Middle frontal gyrus (tissue), 1 donor: Measurements from ENCODE around the gene ZNF503.

Source experiments
- DNase-seq: peaks from one replicate; pipeline ENCODE4 v3.0.0-alpha.2; 2015; ENCODE audit warnings: low spot score; ENCODE audit errors: extremely low spot score

The ZNF503 gene

GRCh38 chr10:75431180-75432111 lies 29.9 kb upstream of the ZNF503 start, which contains the start of gene LRMDA:
LRMDA (plus strand) TSS chr10:75431624.
- DNase-seq, result no peak

DNA sequence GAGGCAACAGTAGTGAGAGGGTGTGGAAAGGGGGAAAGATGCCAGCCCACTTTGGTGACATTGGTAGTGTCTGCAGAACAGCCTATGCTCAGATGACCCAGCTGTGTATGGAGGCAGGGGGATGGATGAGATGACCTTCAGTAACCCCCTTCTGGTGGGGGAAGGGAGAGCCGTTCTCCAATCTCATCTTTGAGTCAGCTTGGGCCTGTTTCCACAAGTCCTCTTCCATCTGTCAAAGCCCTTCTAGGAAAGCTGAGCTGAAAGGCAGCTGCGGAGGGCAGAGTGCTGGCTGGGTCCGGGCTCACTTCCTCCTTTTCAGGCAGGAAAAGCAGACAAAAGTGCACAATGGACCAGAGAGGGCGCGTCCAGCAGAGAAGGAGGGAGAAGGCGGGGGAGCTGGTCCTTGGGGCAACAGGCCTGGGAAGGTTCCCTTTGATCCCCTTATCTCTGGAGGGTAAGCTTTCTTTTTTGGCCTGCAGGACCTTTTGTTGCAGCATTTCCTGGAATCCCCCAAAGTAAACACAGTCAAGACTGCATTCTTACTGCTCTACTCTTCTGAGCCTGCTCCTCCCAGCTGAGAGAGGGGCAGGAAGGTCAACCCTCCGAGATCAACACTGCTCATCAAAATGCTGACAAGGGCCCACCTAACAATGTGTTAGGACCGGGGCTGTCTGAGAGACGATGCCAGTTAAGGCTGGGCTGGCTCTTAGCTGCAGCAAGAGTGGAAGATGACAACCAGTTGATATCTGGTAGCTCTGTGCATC lies 28.6 kb upstream of the ZNF503 start:
- no peak for DNase-seq

DNA sequence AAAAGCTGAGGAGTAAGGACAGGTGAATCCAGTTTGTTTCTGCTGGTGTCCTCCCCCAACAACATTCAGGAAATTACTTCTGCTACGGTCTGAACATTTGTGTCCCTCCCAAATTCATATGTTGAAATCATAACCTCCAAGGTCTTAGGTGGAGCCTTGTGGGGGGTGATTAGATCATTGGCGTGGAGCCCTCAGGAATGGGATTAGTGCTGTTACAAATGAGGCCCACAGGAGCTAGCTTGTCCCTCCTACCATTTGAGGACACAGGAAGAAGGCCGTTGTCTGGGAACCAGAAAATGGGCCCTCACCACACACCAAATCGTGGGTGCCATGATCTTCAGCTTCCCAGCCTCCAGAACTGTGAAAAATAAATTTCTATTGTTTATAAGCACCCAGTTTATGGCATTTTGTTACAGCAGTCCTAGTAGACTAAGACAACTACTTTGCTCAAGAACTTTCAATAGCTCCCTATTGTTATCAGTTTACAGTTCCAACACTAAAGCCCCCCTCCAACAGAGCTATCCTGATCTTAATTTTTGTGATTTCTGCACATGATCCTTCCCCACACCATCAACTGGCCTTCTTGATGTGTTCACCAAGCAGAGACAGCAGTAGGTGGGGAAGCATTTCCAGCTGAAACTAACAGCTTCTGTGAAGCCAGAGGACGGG lies 27.7 kb upstream of the ZNF503 start:
- DNase-seq, result no peak

DNA sequence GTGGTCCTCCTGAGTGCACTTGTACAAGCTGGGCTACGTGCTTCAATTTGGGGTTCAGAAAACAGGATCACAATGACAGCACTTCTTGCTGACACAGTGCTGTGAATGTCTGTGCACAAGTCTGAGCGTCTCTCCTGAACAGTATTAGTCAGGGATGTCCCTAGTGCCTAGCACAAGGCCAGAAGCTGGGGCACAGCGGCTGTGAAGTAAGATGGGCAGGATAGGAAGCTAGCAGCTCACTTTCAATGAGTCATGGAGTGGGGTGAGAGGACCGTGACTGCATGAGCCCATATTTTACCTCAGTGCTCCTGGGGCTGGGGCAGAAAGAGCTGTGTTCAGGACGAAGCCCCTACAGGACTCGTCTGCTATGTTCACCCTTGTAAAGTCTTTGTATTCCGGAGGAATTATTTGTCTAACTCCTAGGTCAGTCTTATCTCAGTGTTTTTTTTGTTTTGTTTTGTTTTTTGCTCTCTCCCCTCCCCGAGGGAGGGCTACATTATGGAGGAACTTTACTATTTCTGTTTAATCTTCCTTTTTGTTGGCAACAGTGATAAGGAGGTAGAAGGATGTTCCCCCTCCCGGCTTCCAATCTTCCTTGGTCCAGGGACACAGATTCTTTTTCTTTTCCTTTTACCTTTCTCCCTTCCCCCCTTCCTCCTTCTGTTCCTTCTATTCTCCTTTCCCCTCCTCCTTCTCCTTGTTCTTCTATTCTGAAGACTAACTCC lies 27.0 kb upstream of the ZNF503 start:
- DNase-seq, result no peak

- no peak for DNase-seq
Measured at GRCh38 chr10:75427951-75428350, 26.4 kb upstream of the ZNF503 start.

GRCh38 chr10:75426880-75427279 lies 25.3 kb upstream of the ZNF503 start:
- DNase-seq, result no peak

GRCh38 chr10:75425291-75426079 lies 23.9 kb upstream of the ZNF503 start:
- no peak for DNase-seq

- DNase-seq, result no peak
Measured at GRCh38 chr10:75424571-75424970, 23.0 kb upstream of the ZNF503 start.

DNA sequence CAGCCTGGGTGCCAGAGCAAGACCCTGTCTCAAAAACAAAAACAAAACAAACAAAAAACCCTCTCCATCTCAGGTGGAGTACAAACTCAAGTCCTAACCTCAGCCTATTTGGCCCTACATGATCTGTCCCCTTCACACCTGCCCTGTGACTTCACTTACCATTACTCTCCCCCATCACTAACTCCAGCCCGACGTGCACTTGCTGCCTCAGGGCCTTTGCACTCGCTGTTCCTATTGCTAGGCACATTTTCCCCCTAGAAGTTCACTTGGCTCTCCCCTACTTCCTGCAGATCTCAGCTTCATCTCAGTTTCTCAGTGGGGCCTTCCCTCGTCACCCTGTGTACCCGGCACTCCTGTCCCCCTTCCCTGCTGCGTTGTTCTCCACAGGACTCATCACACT lies 21.3 kb upstream of the ZNF503 start:
- DNase-seq, result no peak

GRCh38 chr10:75418712-75419111 lies 17.1 kb upstream of the ZNF503 start:
- no peak for DNase-seq

DNA sequence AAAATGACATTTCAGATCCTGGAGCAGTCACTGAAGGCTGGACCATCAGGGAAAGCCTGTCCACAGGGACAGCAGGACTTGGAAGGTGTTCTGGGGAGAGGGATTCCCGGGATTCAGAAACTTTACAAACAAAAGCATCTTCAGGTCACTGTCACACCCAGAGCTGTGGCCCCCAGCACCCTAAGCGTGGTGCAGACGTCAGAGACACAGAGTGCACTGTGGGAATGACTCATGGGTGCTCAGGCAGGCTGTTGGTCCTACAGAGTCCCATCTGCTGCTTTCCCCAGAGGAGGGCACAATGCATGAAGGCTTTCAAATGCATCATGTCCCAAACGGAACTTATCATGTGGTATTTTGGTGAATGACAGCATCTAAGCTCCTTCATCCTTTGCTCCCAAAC lies 16.7 kb upstream of the ZNF503 start:
- no peak for DNase-seq

GRCh38 chr10:75417522-75417927 lies 16.0 kb upstream of the ZNF503 start:
- DNase-seq, result no peak

GRCh38 chr10:75414527-75414926 lies 13.0 kb upstream of the ZNF503 start:
- no peak for DNase-seq

GRCh38 chr10:75410132-75411005 lies 8.8 kb upstream of the ZNF503 start:
- DNase-seq, result no peak

DNA sequence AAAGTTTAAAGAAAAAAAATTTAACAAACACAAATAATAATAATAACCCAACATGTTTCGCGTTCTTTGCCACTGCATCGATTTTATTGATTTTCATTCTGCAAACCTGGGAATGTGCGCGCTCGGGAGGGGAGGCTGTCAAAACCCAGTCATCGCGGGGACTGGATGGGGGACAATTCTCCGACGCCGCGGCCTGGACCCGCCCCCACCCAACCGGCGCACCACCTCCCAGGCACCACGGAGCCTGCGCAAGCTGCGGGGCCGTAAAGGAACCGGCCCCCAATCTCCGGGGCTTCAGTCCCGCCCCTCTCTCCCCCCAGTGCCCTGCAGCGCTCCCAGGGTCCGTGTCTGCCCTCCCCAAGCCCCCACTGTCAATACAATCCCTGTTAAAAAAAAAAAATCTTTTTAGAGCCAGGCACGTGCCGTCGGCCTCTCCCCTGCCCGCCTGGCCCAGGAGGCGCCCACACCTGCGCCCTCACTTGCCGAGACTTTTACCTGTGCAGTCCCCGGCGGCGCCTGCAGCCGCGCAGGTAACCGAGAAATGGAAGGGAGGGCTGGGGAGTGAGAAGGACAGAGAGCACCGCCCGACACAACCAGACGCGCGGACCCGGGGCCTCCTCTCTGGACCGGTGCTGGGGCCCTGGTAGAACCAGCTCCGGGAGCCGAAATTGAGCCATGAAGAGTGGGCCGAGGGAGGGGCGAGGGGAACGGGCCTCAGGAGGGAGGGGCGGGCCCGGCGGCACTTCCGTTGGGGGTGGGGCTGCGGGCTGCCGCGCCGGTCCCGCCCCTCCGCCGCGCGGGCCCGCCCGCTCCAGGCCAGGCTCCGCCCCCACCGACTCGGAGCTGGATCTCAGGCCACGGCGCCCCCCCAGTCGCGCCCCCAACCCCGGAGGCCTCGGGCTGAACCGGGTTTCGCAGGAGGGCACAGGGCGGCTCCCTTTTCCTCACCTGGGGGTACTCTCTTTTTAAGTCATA lies 7.6 kb upstream of the ZNF503 start:
- no peak for DNase-seq

GRCh38 chr10:75408509-75408875 lies 6.9 kb upstream of the ZNF503 start:
- DNase-seq, result no peak

- DNase-seq, result no peak
Measured at GRCh38 chr10:75407713-75408508, 6.3 kb upstream of the ZNF503 start.
